ENCODE measurements around the gene INSC.
A peak's percentile ranks its signal among the peaks of the same experiment; 100 is the strongest.

INSC gene

DNA sequence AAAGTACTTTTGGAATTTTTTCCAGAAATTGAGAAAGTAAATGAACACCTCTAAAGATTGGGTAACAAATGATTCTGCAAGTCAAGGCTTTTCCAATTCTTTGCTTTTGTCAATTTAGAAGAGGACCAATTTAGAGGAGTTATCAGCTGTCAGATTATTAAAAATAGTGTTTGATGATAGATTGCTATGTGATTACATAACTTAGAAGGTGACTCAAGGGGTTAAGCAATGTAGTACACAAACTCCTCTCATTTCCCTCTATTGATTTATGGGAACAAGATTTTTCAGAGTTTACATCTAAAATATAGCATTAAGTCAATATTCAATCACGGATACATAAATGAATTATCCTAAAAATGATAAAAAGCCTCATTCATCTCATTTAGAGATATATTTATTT, 70.3 kb downstream of the INSC start:
- no peak overlapping the region for H3K4me3 ChIP-seq (ENCODE audit: low read depth, low read length)
- no peak for DNase-seq (ENCODE audit: low read depth)
- TF ChIP-seq, protein P1, sequence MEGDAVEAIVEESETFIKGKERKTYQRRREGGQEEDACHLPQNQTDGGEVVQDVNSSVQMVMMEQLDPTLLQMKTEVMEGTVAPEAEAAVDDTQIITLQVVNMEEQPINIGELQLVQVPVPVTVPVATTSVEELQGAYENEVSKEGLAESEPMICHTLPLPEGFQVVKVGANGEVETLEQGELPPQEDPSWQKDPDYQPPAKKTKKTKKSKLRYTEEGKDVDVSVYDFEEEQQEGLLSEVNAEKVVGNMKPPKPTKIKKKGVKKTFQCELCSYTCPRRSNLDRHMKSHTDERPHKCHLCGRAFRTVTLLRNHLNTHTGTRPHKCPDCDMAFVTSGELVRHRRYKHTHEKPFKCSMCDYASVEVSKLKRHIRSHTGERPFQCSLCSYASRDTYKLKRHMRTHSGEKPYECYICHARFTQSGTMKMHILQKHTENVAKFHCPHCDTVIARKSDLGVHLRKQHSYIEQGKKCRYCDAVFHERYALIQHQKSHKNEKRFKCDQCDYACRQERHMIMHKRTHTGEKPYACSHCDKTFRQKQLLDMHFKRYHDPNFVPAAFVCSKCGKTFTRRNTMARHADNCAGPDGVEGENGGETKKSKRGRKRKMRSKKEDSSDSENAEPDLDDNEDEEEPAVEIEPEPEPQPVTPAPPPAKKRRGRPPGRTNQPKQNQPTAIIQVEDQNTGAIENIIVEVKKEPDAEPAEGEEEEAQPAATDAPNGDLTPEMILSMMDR (IDR thresholded peaks at IDR 0.05; ENCODE audit: low read depth, low read length, missing control alignments), result no peak
- in situ Hi-C loops (cut with HindIII; ENCODE audit: low sequenced_read_pairs), result no loop called here

GRCh38 chr11:15186146-15186545, 71.4 kb downstream of the INSC start:
- DNase-seq (ENCODE audit: low read depth), result no peak
- no peak overlapping the region for H3K4me3 ChIP-seq (ENCODE audit: low read depth, low read length)
- TF ChIP-seq, protein P1 (IDR thresholded peaks at IDR 0.05; ENCODE audit: low read depth, low read length, missing control alignments), result no peak
- in situ Hi-C loops (cut with HindIII; ENCODE audit: low sequenced_read_pairs), result no loop called here

DNA sequence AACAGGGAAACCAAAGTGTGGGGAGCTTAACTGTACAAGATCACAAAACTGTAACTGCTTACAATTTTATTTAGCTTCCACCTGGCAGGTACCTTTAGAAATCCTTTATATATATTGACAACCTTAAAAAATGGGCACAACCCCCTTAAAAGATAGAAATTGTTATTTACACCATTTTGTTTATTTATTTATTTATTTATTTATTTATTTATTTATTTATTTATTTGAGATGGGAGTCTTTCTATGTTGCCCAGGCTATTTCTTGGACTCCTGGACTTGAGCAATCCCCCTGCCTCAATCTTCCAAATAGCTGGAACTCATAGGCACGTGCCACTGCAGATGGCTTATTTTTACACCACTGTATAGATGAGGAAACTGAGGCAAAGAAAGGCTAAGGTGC, 74.5 kb downstream of the INSC start:
- in situ Hi-C loops (cut with HindIII; ENCODE audit: low sequenced_read_pairs), result no loop called here
- TF ChIP-seq, protein P1 (IDR thresholded peaks at IDR 0.05; ENCODE audit: low read depth, low read length, missing control alignments), result no peak
- DNase-seq (ENCODE audit: low read depth), result no peak
- no peak overlapping the region for H3K4me3 ChIP-seq (ENCODE audit: low read depth, low read length)

GRCh38 chr11:15189641-15190365, 75.1 kb downstream of the INSC start:
- TF ChIP-seq, protein P1 (IDR thresholded peaks at IDR 0.05; ENCODE audit: low read depth, low read length, missing control alignments), result no peak
- in situ Hi-C loops (cut with HindIII; ENCODE audit: low sequenced_read_pairs), result no loop called here
- no peak overlapping the region for H3K4me3 ChIP-seq (ENCODE audit: low read depth, low read length)
- peak; percentile 28 for DNase-seq (ENCODE audit: low read depth)

DNA sequence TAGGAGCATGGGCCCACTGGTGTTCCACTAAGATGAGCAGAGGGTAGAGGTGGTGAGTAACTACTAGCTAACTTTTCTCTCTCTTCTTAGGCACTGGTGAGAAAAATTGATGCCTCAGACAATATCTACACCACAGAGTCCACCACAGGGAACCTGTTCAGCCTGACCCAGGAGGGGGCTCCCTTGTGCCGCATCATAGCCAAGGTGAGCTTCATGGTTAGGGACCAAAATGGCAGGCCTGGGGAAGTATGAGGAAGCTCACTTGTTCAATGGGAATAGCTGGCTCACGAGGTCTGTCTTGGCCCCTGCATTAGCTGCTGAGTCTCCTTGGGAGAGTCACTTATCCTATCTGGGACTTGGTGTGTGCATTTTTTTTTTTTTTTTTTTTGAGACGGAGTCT, 75.9 kb downstream of the INSC start:
- no peak for DNase-seq (ENCODE audit: low read depth)
- TF ChIP-seq, protein P1 (IDR thresholded peaks at IDR 0.05; ENCODE audit: low read depth, low read length, missing control alignments), result no peak
- in situ Hi-C loops (cut with HindIII; ENCODE audit: low sequenced_read_pairs), result no loop called here
- no peak overlapping the region for H3K4me3 ChIP-seq (ENCODE audit: low read depth, low read length)

GRCh38 chr11:15192005-15192556, 77.4 kb downstream of the INSC start:
- TF ChIP-seq, protein P1 (IDR thresholded peaks at IDR 0.05; ENCODE audit: low read depth, low read length, missing control alignments), result no peak
- no peak for DNase-seq (ENCODE audit: low read depth)
- H3K4me3 ChIP-seq (ENCODE audit: low read depth, low read length), result no peak overlapping the region
- in situ Hi-C loops (cut with HindIII; ENCODE audit: low sequenced_read_pairs), result no loop called here

All from astrocyte of the cerebellum (primary cell).